ENCODE data around the gene COQ8B. TPM values are rescaled to one million over a fixed set of nuclear protein-coding genes. Genes with fewer than 3 reads are reported as not detected.
A peak's percentile ranks its signal among the peaks of the same experiment; 100 is the strongest.

The COQ8B gene
- total and polyA plus RNA-seq, 2 of the 4 experiments (the other 2 are of a cell fraction), result 14.9 to 23.2 TPM

- peak overlapping the region; percentile 40 for H3K27ac ChIP-seq (ENCODE audit: insufficient read depth, low read length)
- no peak overlapping the region for H3K4ac ChIP-seq (ENCODE audit: low read depth, low read length)
- no peak overlapping the region for H2BK5ac ChIP-seq (ENCODE audit: low read depth, low read length, poor library complexity, severe bottlenecking)
- no peaks in the 10 kb centered on the region for H3K9me3 ChIP-seq (ENCODE audit: control insufficient read depth, insufficient read depth, low read length)
- dilution Hi-C loops (cut with HindIII; ENCODE audit: low sequenced_read_pairs, unreplicated experiment) (no loop called here), in situ Hi-C loops (cut with MboI; ENCODE audit: low sequenced_read_pairs) (no loop called here), intact Hi-C loops (cut with micrococcal nuclease) (loop anchor here (5.0 kb wide), 1 partner anchor 43 kb away; the partner anchor contains the start of gene EGLN2)
- H2AK9ac ChIP-seq (replicated peaks; ENCODE audit: low read depth, low read length, poor library complexity), result no peak overlapping the region
- H3K14ac ChIP-seq (replicated peaks; ENCODE audit: low read depth, low read length), result no peak overlapping the region
- H3K9me1 ChIP-seq (ENCODE audit: insufficient read depth, low read length), result peaks cover 13% of the 10 kb centered on the region; the same call in 1 of the 2 replicates
- H3K36me3 ChIP-seq (ENCODE audit: control insufficient read depth, insufficient read depth, low read length), result peaks cover 38% of the 10 kb centered on the region
- 0 out of 2 replicates have a peak overlapping the region, but pooled peaks have one; percentile 10 for H3K9ac ChIP-seq (ENCODE audit: low read depth, low read length)
- DNase-seq, result peak; percentile 19
- peaks cover 35% of the 10 kb centered on the region for H4K20me1 ChIP-seq (ENCODE audit: insufficient read depth, low read length)
- H3K4me1 ChIP-seq (ENCODE audit: control insufficient read depth, insufficient read depth, low read length), result peaks cover 4% of the 10 kb centered on the region
- H3K18ac ChIP-seq (ENCODE audit: low read depth, low read length), result no peak overlapping the region
- no CpG with 5 or more reads among the region's 9 CpGs for WGBS, 2 experiments (ENCODE audit: extremely low coverage in 2 of 2, insufficient read length in 1 of 2)
- H2BK20ac ChIP-seq (ENCODE audit: low read depth, low read length), result no peak overlapping the region
- no peak overlapping the region for H4K5ac ChIP-seq (ENCODE audit: low read depth, low read length)
- no peaks in the 10 kb centered on the region for H3K27me3 ChIP-seq (ENCODE audit: control insufficient read depth, insufficient read depth, low read length)
- no peak overlapping the region for H4K91ac ChIP-seq (ENCODE audit: insufficient read depth, low read depth, low read length)
- H2BK15ac ChIP-seq (ENCODE audit: low read depth, low read length), result no peak overlapping the region
- no peak overlapping the region for H4K8ac ChIP-seq (ENCODE audit: low read depth in 2 of 2, low read length in 2 of 2)
- H3K56ac ChIP-seq (ENCODE audit: extremely low read depth, insufficient read depth, low read length), result no peak overlapping the region
- BruUV-seq (replicated peaks), result no TSS peak
- TF ChIP-seq SMC3 (IDR thresholded peaks at IDR 0.05; ENCODE audit: low read depth, low read length) (no peak), RAD21 (IDR thresholded peaks at IDR 0.05; ENCODE audit: low read length) (no peak), CEBPB (IDR thresholded peaks at IDR 0.05; ENCODE audit: low read depth, low read length) (peak; percentile 56)
- H2BK120ac ChIP-seq (ENCODE audit: low read depth, low read length), result no peak overlapping the region
- H3K23ac ChIP-seq (ENCODE audit: low read depth, low read length), result no peak overlapping the region
- ChIA-PET CTCF (no interaction called here), POLR2A (ENCODE audit: unreplicated experiment) (interaction anchor here (0.6 kb wide), 2 partner anchors 45 to 51 kb away, joined by 4 to 6 read pairs; partner anchors contain the start of gene EGLN2)
- H3K79me1 ChIP-seq (ENCODE audit: low read depth in 1 of 2, low read length in 2 of 2), result peaks cover 25 to 53% of the 10 kb centered on the region in 2 experiments
- ATAC-seq (ENCODE audit: low read depth), result no peak
- peak overlapping the region; percentile 18; the same call in 1 of the 2 replicates for H3K4me2 ChIP-seq (ENCODE audit: low read depth, low read length)
- no peak overlapping the region for H2AFZ ChIP-seq (replicated peaks; ENCODE audit: low read length, poor library complexity)
- H3K4me3 ChIP-seq (ENCODE audit: insufficient read depth, low read depth, low read length), result no peak overlapping the region
- H2AK5ac ChIP-seq (ENCODE audit: low read depth, low read length), result no peak overlapping the region
These were observed 38.0 kb upstream of the COQ8B start for GRCh38 chr19:40754611-40755247.

Data from IMR-90 (cell line).